GM19372 (cell line): Measurements from ENCODE around the gene CCDC82.

Experiments
- ATAC-seq: cut with Tn5 transposase; IDR thresholded peaks from one replicate; pipeline ENCODE4 v1.9.1; 2021; ENCODE audit warnings: mild to moderate bottlenecking, low read depth, moderate library complexity; ENCODE audit not compliant: unreplicated experiment

Gene CCDC82

DNA sequence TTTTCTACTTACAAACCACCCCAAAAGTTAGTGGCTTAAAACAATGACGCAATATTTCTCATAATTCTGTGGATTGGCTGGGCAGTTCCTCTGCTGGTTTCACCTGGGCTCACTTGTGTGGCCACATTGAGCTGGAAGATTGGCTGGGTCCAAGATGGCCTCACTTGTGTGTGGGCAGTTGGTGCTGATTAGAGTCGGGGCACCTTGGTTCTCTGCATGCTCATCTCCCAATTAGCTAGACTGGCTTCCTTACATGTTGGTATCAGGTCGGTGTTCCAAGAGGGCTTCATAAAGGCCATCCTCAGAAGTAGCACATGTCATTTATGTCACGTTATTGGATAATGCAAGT, 59.2 kb downstream of the CCDC82 start:
- no peak for ATAC-seq

GRCh38 chr11:96329855-96330510, 59.7 kb downstream of the CCDC82 start:
- ATAC-seq, result no peak

DNA sequence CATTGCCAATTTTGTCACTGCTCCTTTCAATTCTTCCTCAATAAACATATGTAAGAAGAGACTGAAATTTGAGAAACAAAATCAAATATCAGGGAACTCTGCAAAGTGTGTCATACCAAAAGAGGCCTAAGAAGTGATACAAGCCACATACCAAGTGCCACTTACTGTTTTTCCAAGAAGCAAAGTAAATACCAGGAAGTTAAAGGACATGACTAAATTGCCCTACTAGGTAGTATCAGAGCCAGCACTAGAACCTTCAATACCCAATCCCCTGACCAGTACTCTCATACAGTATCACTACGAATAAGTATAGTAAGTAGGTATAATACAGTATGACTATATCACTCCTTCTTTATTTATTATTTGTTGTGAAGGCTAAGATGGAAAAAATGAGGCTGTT, 60.3 kb downstream of the CCDC82 start:
- no peak for ATAC-seq

DNA sequence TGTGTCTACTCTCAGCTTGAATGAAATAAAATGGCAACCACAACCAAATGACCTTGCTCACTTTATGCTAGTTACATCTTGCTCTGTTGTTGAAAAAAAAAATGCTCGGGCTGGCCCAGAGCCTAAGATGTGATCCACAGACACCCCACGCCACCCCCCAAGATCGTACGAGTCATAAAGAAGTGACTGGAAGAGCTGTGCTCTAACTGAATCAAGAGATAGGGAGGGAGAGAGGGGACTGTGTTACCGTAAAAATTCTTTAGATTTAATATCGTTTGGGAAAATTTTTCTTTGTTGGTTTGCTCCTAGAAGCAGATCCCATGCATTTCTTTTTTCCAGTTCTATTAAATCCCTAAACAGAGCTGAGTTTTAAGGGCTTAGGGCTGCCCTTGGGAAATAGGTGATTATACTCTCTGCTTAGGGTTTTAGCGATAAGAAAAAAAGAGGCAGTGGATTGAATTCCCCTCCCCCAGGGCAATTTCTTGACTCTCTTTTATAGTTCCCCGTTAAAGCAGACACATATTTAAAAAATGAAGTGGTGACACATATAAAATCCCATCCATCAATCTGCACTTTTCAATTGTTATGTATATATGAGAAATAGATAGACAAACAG, 61.2 kb downstream of the CCDC82 start:
- ATAC-seq, result no peak

GRCh38 chr11:96326959-96327358, 62.8 kb downstream of the CCDC82 start:
- no peak for ATAC-seq

- ATAC-seq, result no peak
Measured at GRCh38 chr11:96324912-96325311, 64.8 kb downstream of the CCDC82 start.

DNA sequence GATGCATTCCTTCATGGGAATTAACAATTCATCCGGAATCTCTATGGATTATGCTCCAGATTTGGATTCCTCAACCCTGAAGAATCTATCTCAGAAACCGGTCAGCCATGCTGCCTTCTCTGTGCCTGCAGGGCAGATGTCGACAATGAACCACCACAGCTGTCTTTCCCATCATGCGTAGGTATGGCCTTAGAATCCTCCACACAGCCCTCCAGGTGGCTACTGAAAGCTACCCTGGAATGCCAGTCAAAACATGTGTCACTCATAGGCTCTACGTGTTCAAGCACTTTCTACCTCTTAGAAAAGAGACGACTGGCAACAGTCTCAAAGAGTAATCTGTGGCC, 66.1 kb downstream of the CCDC82 start:
- ATAC-seq, result no peak

DNA sequence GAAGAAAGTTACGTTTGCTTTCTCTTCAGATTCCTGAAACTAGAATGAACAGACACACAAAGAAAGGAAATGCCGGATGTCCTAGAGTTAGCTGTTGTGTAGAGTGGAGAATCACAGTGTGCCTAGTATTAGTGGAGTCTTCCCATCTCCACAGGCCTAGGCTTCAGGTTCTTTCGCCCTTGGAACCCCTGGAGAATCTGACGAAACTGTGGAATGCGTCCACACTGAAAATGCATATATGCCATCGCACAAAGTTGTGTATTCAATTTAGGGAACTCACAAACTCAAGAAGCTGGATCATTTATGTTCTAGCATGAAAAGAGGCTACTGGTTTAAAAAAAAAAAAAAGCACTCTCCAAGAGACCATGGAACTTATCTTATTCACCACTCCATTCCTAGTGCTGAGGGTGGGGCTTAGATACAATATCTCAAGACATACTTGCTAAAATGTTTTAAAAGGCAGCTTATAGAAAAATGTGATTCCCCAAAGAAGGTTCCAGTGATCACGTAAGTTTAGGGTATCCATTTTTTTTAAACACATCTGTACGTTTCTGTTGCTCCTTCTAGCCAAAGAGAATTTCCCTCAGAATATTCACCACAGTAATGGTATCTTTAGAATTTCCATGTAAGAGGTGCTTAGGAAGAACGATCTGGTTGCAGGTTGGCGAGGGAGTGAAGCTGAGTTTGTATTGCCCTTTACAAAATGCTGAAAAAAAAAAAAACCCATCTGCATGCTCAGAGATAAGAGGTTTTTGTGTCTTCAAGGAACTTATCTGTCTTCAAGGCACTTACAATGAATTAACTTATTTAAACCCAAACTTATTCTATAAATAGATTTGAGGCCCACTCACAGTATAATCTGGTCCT, 66.7 kb downstream of the CCDC82 start:
- ATAC-seq, result no peak

DNA sequence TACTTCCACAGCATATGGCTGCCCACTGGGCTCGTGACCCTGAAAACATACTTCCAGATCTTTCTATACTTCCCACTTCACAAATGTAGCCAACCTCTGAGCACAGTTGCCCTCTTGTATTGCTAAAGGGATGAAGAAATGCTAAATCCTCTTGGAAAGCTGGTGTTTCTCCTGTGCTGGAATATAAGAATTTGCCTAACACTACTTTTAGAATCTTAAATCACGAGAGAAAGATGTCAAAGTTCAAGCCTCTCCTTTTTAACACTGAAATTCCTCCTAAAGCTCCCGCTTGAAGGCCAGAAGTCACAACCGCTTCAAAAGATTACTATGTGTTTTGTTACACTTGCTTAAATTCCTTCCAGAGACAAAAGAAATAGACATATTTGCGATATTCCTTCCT, 68.6 kb downstream of the CCDC82 start:
- ATAC-seq, result no peak

GRCh38 chr11:96319898-96320656, 69.6 kb downstream of the CCDC82 start:
- ATAC-seq, result no peak

GRCh38 chr11:96318850-96319249, 70.9 kb downstream of the CCDC82 start:
- no peak for ATAC-seq

- no peak for ATAC-seq
Measured at GRCh38 chr11:96318399-96318798, 71.3 kb downstream of the CCDC82 start.

- no peak for ATAC-seq
Measured at GRCh38 chr11:96317985-96318384, 71.7 kb downstream of the CCDC82 start.

DNA sequence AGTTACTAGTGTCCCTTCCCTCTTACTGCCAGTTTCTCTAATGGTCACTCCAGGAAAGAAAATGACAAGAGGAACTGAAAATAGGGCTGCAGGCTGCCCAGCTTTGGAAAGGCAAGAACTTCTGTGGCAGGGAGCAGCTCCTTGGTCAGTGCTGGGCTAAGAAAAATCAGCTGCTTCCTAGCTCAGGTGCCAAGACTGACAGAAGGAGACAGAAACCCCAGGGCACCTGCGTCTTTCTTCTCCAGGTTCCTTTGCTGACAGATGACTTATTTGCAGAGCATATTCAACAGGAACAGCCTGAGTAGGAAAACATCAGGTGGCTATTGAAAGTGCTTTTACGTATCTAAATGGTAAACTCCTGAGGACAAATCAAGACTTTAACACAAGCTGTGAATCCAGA, 72.1 kb downstream of the CCDC82 start:
- no peak for ATAC-seq

- no peak for ATAC-seq
Measured at GRCh38 chr11:96316869-96317268, 72.8 kb downstream of the CCDC82 start.

DNA sequence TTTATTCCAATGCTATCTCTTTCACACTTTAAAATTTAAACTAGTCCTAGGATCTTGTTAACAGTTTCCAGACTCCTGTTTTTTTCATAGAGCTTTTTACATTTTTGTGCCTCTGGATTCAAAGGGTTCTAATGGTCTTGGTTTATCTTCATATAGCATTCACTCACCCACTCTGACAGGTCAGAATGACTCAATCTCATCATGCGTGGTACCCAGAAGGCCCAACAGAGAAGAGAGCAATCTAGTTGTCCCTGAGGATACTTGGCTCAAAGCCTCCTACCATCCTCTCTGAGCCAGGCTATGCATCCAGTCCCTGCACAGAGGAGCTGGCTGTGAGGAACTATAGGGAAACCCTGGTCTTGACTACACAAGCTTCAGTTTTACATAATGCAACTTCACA, 74.2 kb downstream of the CCDC82 start:
- no peak for ATAC-seq

- no peak for ATAC-seq
Measured at GRCh38 chr11:96314326-96315020, 75.2 kb downstream of the CCDC82 start.

GRCh38 chr11:96313163-96313562, 76.5 kb downstream of the CCDC82 start:
- ATAC-seq, result no peak

GRCh38 chr11:96311120-96311568, 78.6 kb downstream of the CCDC82 start:
- ATAC-seq, result no peak

- ATAC-seq, result no peak
Measured at GRCh38 chr11:96310236-96310635, 79.5 kb downstream of the CCDC82 start.
